T-cell (primary cell): ENCODE measurements around the gene A1BG. TPM values are rescaled to one million over a fixed set of nuclear protein-coding genes. Genes with fewer than 3 reads are reported as not detected.

ENCODE experiments used
- ATAC-seq, 4 experiments: fragments of 200-7000 bp in 3 of 4; fragments of 150-1000 bp in 1 of 4; cut with Tn5 transposase; replicated peaks in 1 of 4; 1 replicate in 3 of 4; 2 replicates in 1 of 4; pipeline ENCODE4 v1.10.0; 2021; ENCODE audit warnings: moderate library complexity in 3 of 4, mild to moderate bottlenecking in 2 of 4, moderate number of reproducible peaks in 1 of 4
- CTCF ChIA-PET, 2 donors: fragments of 300-600 bp; sonication (Branson Sonifier 250); formaldehyde crosslinking; loops; one replicate each; lab custom pipeline; 2022; ENCODE audit warnings: antibody characterized with exemption in 2 of 2; lab: Charles Lee
- POLR2A ChIA-PET, 2 donors: fragments of 300-600 bp; sonication (Branson Sonifier 250); formaldehyde crosslinking; loops; one replicate each; lab custom pipeline; 2022; ENCODE audit warnings: antibody characterized with exemption in 2 of 2; lab: Charles Lee
- DNase-seq, 35 experiments: peaks; one replicate each; pipeline versions ENCODE4 v3.0.0 to v3.0.0-alpha.2; 2013 to 2023
- H3K27ac ChIP-seq: one replicate; pipeline ENCODE4 v1.5.1; 2013; ENCODE audit warnings: low read length
- H3K27me3 ChIP-seq, 2 experiments: replicated peaks in 1 of 2; 1 replicate in 1 of 2; 2 replicates in 1 of 2; pipeline versions ENCODE4 v1.6.1 to v1.7.0; 2013; ENCODE audit warnings: low read length in 1 of 2, mixed read lengths in 1 of 2; ENCODE audit not compliant: control insufficient read depth in 2 of 2, insufficient read depth in 2 of 2; ENCODE audit errors: extremely low read depth in 1 of 2
- H3K36me3 ChIP-seq, 2 donors: 1 replicate in 1 of 2; 2 replicates in 1 of 2; pipeline versions ENCODE4 v1.6.1 to v1.7.0; 2013; ENCODE audit warnings: low read length in 1 of 2; ENCODE audit not compliant: control insufficient read depth in 2 of 2, insufficient read depth in 1 of 2; ENCODE audit errors: extremely low read depth in 1 of 2
- H3K4me1 ChIP-seq, 2 experiments: 1 replicate in 1 of 2; 2 replicates in 1 of 2; pipeline versions ENCODE4 v1.6.1 to v1.7.0; 2013; ENCODE audit warnings: low read length in 2 of 2, mixed read lengths in 1 of 2; ENCODE audit not compliant: insufficient read depth in 2 of 2, control insufficient read depth in 1 of 2; ENCODE audit errors: extremely low read depth in 1 of 2
- H3K4me3 ChIP-seq, 2 donors: 1 replicate in 1 of 2; 2 replicates in 1 of 2; pipeline versions ENCODE4 v1.5.1 to v1.7.0; 2013; ENCODE audit warnings: mild to moderate bottlenecking in 2 of 2, low read length in 1 of 2, moderate library complexity in 1 of 2; ENCODE audit not compliant: control insufficient read depth in 1 of 2; ENCODE audit errors: extremely low read depth in 1 of 2
- H3K9me3 ChIP-seq: 2 replicates; pipeline ENCODE4 v1.7.0; 2013
- H3K27ac Mint-ChIP-seq, 2 donors: one replicate each; pipeline ENCODE4 v1.8.0; 2020 to 2021; ENCODE audit warnings: mild to moderate bottlenecking in 2 of 2, mixed read lengths in 2 of 2
- H3K27me3 Mint-ChIP-seq, 2 donors: one replicate each; pipeline ENCODE4 v1.8.0; 2021 to 2022; ENCODE audit warnings: mixed read lengths in 2 of 2
- H3K36me3 Mint-ChIP-seq: one replicate; pipeline ENCODE4 v1.8.0; 2021; ENCODE audit warnings: mixed read lengths
- H3K4me1 Mint-ChIP-seq, 3 donors: one replicate each; pipeline ENCODE4 v1.8.0; 2020 to 2022; ENCODE audit warnings: mixed read lengths in 3 of 3, mild to moderate bottlenecking in 1 of 3
- H3K4me3 Mint-ChIP-seq, 3 donors: one replicate each; pipeline ENCODE4 v1.8.0; 2020 to 2022; ENCODE audit warnings: mild to moderate bottlenecking in 3 of 3, mixed read lengths in 3 of 3, moderate library complexity in 3 of 3
- H3K9me3 Mint-ChIP-seq, 3 donors: one replicate each; pipeline ENCODE4 v1.8.0; 2020 to 2022; ENCODE audit warnings: mixed read lengths in 3 of 3
- WGBS: methylation state at CpG from one replicate; pipeline ENCODE4 v1.1.5; 2013; ENCODE audit warnings: missing lambda C conversion rate; ENCODE audit not compliant: insufficient coverage; 5-methylcytosine and 5-hydroxymethylcytosine counted together
- total RNA-seq, 35 experiments: library from RNA in 6 of 35; stranded (reverse) in 6 of 35; fragments of 120-200 nt in 1 of 35; gene quantifications; one replicate each; pipeline versions ENCODE4 v1.2.1 to v1.2.4 and lab custom pipeline; 2013 to 2026

Gene A1BG
- total RNA-seq, 5 donors from 2014 or later (not counting 1 experiment from before 2014, with no cell fraction given) = 15.4 to 31.1 (median 19.3) TPM

GRCh38 chr19:58394821-58395219, 41.5 kb upstream of the A1BG start:
- H3K36me3 Mint-ChIP-seq = peaks cover 29% of the 10 kb centered on the region
- ATAC-seq (no peak), DNase-seq (no peak)
- H3K36me3 ChIP-seq = peaks cover 14 to 41% of the 10 kb centered on the region in 2 donors
- H3K27ac ChIP-seq = no peak overlapping the region
- WGBS = 100% methylated on average over 1 of the region's 3 CpGs
- H3K27ac Mint-ChIP-seq = no peak overlapping the region
- POLR2A ChIA-PET = no interaction called here
- H3K4me3 ChIP-seq = no peak overlapping the region
- no peaks in the 10 kb centered on the region for H3K9me3 ChIP-seq
- CTCF ChIA-PET = no interaction called here
- H3K4me1 ChIP-seq = peaks cover 0 to 12% of the 10 kb centered on the region in 2 experiments
- H3K27me3 ChIP-seq = peaks cover 0 to 30% of the 10 kb centered on the region in 2 experiments
- H3K27me3 Mint-ChIP-seq = peaks cover 5 to 16% of the 10 kb centered on the region in 2 donors
- peak overlapping the region in 1 of 3 donors; percentile 23 for H3K4me3 Mint-ChIP-seq
- peaks cover 11 to 17% (median 13%) of the 10 kb centered on the region in 3 donors for H3K4me1 Mint-ChIP-seq
- H3K9me3 Mint-ChIP-seq = no peaks in the 10 kb centered on the region

- peaks cover 0 to 15% of the 10 kb centered on the region in 2 experiments for H3K4me1 ChIP-seq
- Mint-ChIP-seq H3K4me1 (peaks cover 16 to 22% (median 22%) of the 10 kb centered on the region in 3 donors), H3K36me3 (peaks cover 37% of the 10 kb centered on the region), H3K4me3 (no peak overlapping the region), H3K27ac (no peak overlapping the region), H3K27me3 (peaks cover 5 to 16% of the 10 kb centered on the region in 2 donors), H3K9me3 (no peaks in the 10 kb centered on the region)
- DNase-seq (no peak), ATAC-seq (no peak)
- ChIA-PET CTCF (no interaction called here), POLR2A (no interaction called here)
- no peaks in the 10 kb centered on the region for H3K9me3 ChIP-seq
- peaks cover 0 to 29% of the 10 kb centered on the region in 2 experiments for H3K27me3 ChIP-seq
- peaks cover 14 to 50% of the 10 kb centered on the region in 2 donors for H3K36me3 ChIP-seq
- H3K4me3 ChIP-seq = no peak overlapping the region
- H3K27ac ChIP-seq = no peak overlapping the region
- WGBS = 83% methylated on average over 1 of the region's 4 CpGs
Observed at GRCh38 chr19:58393725-58394033, 40.4 kb upstream of the A1BG start.

- Mint-ChIP-seq H3K36me3 (peaks cover 40% of the 10 kb centered on the region), H3K27me3 (peaks cover 5 to 13% of the 10 kb centered on the region in 2 donors), H3K27ac (no peak overlapping the region), H3K4me1 (peaks cover 21 to 28% (median 27%) of the 10 kb centered on the region in 3 donors), H3K9me3 (no peaks in the 10 kb centered on the region), H3K4me3 (no peak overlapping the region)
- ChIA-PET POLR2A (no interaction called here), CTCF (no interaction called here)
- Histone ChIP-seq H3K27ac (no peak overlapping the region), H3K4me1 (peaks cover 2 to 16% of the 10 kb centered on the region in 2 experiments), H3K36me3 (peaks cover 14 to 55% of the 10 kb centered on the region in 2 donors), H3K4me3 (no peak overlapping the region), H3K27me3 (peaks cover 0 to 24% of the 10 kb centered on the region in 2 experiments), H3K9me3 (no peaks in the 10 kb centered on the region)
- DNase-seq (no peak), ATAC-seq (no peak)
- WGBS = 89% methylated on average over 20 of the region's 26 CpGs
Observed at GRCh38 chr19:58392945-58393724, 39.8 kb upstream of the A1BG start.

GRCh38 chr19:58388175-58388526, 34.9 kb upstream of the A1BG start:
- no peaks in the 10 kb centered on the region for H3K9me3 Mint-ChIP-seq
- Histone ChIP-seq H3K27ac (no peak overlapping the region), H3K27me3 (no peaks in the 10 kb centered on the region), H3K4me3 (peak overlapping the region; percentile 66 to 80), H3K9me3 (no peaks in the 10 kb centered on the region), H3K36me3 (peaks cover 4 to 38% of the 10 kb centered on the region in 2 donors), H3K4me1 (peaks cover 14 to 37% of the 10 kb centered on the region in 2 experiments)
- peak overlapping the region; percentile 92 to 93 (median 93) for H3K4me3 Mint-ChIP-seq
- peaks cover 24% of the 10 kb centered on the region for H3K36me3 Mint-ChIP-seq
- ChIA-PET POLR2A (no interaction called here), CTCF (no interaction called here)
- WGBS = no CpG with 5 or more reads among the region's 3 CpGs
- H3K27me3 Mint-ChIP-seq = no peaks in the 10 kb centered on the region
- peaks cover 43 to 48% (median 45%) of the 10 kb centered on the region in 3 donors for H3K4me1 Mint-ChIP-seq
- no peak for DNase-seq
- no peak for ATAC-seq
- H3K27ac Mint-ChIP-seq = peak overlapping the region in 1 of 2 donors; percentile 55

GRCh38 chr19:58387338-58388174, 34.3 kb upstream of the A1BG start:
- H3K36me3 Mint-ChIP-seq = peaks cover 20% of the 10 kb centered on the region
- H3K27ac Mint-ChIP-seq = peak overlapping the region; percentile 96 to 97
- Histone ChIP-seq H3K27ac (peak overlapping the region; percentile 96), H3K27me3 (no peaks in the 10 kb centered on the region), H3K4me1 (peaks cover 14 to 37% of the 10 kb centered on the region in 2 experiments), H3K4me3 (peak overlapping the region; percentile 66 to 80), H3K36me3 (peaks cover 0 to 32% of the 10 kb centered on the region in 2 donors), H3K9me3 (no peaks in the 10 kb centered on the region)
- ATAC-seq (no peak), DNase-seq (no peak)
- peak overlapping the region; percentile 92 to 93 (median 93) for H3K4me3 Mint-ChIP-seq
- H3K27me3 Mint-ChIP-seq = no peaks in the 10 kb centered on the region
- H3K4me1 Mint-ChIP-seq = peaks cover 45 to 48% (median 46%) of the 10 kb centered on the region in 3 donors
- CTCF ChIA-PET = no interaction called here
- 7% methylated on average over 34 of the region's 39 CpGs for WGBS
- no peaks in the 10 kb centered on the region for H3K9me3 Mint-ChIP-seq
- POLR2A ChIA-PET = no interaction called here

GRCh38 chr19:58386576-58387337, 33.5 kb upstream of the A1BG start, which contains the start of gene RPS5:
RPS5 (plus strand) TSS chr19:58387269; CDS start chr19:58388138, 869 bp downstream.
- Mint-ChIP-seq H3K36me3 (peaks cover 18% of the 10 kb centered on the region), H3K9me3 (no peaks in the 10 kb centered on the region), H3K27me3 (no peaks in the 10 kb centered on the region), H3K27ac (peak within 1 kb of the TSS; percentile 96 to 97), H3K4me3 (peak within 1 kb of the TSS; percentile 92 to 93 (median 93)), H3K4me1 (peaks cover 51% of the 10 kb centered on the region in 3 donors)
- ATAC-seq = peak; percentile 90 to 93 (median 92)
- Histone ChIP-seq H3K9me3 (no peaks in the 10 kb centered on the region), H3K4me1 (peaks cover 14 to 43% of the 10 kb centered on the region in 2 experiments), H3K4me3 (peak within 1 kb of the TSS; percentile 66 to 80), H3K27me3 (no peaks in the 10 kb centered on the region), H3K36me3 (peaks cover 0 to 25% of the 10 kb centered on the region in 2 donors), H3K27ac (peak within 1 kb of the TSS; percentile 96)
- ChIA-PET CTCF (no interaction called here), POLR2A (no interaction called here)
- peak; percentile 85 to 99 (median 96) for DNase-seq
- under 1% methylated on average over 63 of the region's 64 CpGs for WGBS
